H1 (cell line): ENCODE data around the gene PLXNB3. TPM values are rescaled to one million over a fixed set of nuclear protein-coding genes. Genes with fewer than 3 reads are reported as not detected.

ENCODE experiments used
- CTCF ChIA-PET: fragments of 300-600 bp; sonication (Branson Sonifier 250); formaldehyde crosslinking; loops from one replicate; lab custom pipeline; 2021; ENCODE audit not compliant: partially characterized antibody; lab: Charles Lee
- POLR2A ChIA-PET: fragments of 300-600 bp; sonication (Branson Sonifier 250); formaldehyde crosslinking; loops from one replicate; lab custom pipeline; 2021; ENCODE audit warnings: inconsistent platforms; ENCODE audit not compliant: partially characterized antibody; lab: Charles Lee
- DNase-seq, 2 experiments: peaks; one replicate each; pipeline versions ENCODE4 v3.0.0 to v3.0.0-alpha.2; 2010 to 2022; ENCODE audit warnings: low spot score in 2 of 2, low read depth in 1 of 2, mixed read lengths in 1 of 2
- FAIRE-seq: peaks from 2 replicates; lab custom pipeline; 2011; peaks lifted over from hg19 to GRCh38; lab: Jason Lieb, UNC
- H2AFZ ChIP-seq: 2 replicates; pipeline ENCODE4 v1.8.1; 2012; ENCODE audit warnings: low read length, inconsistent platforms
- H2AK5ac ChIP-seq: 2 replicates; pipeline ENCODE4 v1.6.1; 2013; ENCODE audit warnings: low read depth, low read length
- H2BK120ac ChIP-seq: replicated peaks from 2 replicates; pipeline ENCODE3; 2013; ENCODE audit warnings: low read depth, low read length, inconsistent platforms
- H2BK12ac ChIP-seq: 2 replicates; pipeline ENCODE4 v1.6.1; 2013; ENCODE audit warnings: low read depth, low read length
- H2BK15ac ChIP-seq: 2 replicates; pipeline ENCODE4 v1.6.1; 2013; ENCODE audit warnings: low read length
- H2BK20ac ChIP-seq: 2 replicates; pipeline ENCODE4 v1.6.1; 2013; ENCODE audit warnings: low read length
- H2BK5ac ChIP-seq: 2 replicates; pipeline ENCODE4 v1.6.1; 2013; ENCODE audit warnings: low read depth, low read length
- H3K14ac ChIP-seq: 2 replicates; pipeline ENCODE4 v1.6.1; 2013; ENCODE audit warnings: inconsistent platforms; ENCODE audit not compliant: insufficient read length
- H3K18ac ChIP-seq: 2 replicates; pipeline ENCODE4 v1.6.1; 2013; ENCODE audit warnings: low read length; ENCODE audit errors: extremely low read depth
- H3K23ac ChIP-seq: 2 replicates; pipeline ENCODE4 v1.6.1; 2013; ENCODE audit warnings: inconsistent platforms; ENCODE audit not compliant: insufficient read length
- H3K23me2 ChIP-seq: 2 replicates; pipeline ENCODE4 v1.6.1; 2013; ENCODE audit warnings: low read depth, low read length
- H3K27ac ChIP-seq: 2 replicates; pipeline ENCODE4 v1.6.1; 2011; ENCODE audit warnings: low read depth, low read length, inconsistent platforms
- H3K27me3 ChIP-seq, 4 experiments: replicated peaks in 1 of 4; 1 replicate in 1 of 4; 2 replicates in 3 of 4; pipeline versions ENCODE4 v1.6.1 to v1.8.1; 2011 to 2013; ENCODE audit warnings: low read length in 3 of 4, mild to moderate bottlenecking in 3 of 4, inconsistent platforms in 2 of 4, mixed read lengths in 2 of 4, moderate library complexity in 1 of 4; ENCODE audit not compliant: control insufficient read depth in 3 of 4, insufficient read depth in 3 of 4; ENCODE audit errors: extremely low read depth in 1 of 4
- H3K36me3 ChIP-seq, 4 experiments: 2 replicates each; pipeline versions ENCODE4 v1.6.1 to v1.8.1; 2011 to 2013; ENCODE audit warnings: mild to moderate bottlenecking in 4 of 4, low read length in 3 of 4, moderate library complexity in 2 of 4, control low read depth in 1 of 4, inconsistent platforms in 1 of 4; ENCODE audit not compliant: insufficient read depth in 4 of 4, control insufficient read depth in 2 of 4
- H3K4ac ChIP-seq: replicated peaks from 2 replicates; pipeline ENCODE3; 2013; ENCODE audit warnings: low read length, low read depth, mixed read lengths, inconsistent platforms; ENCODE audit not compliant: insufficient read length
- H3K4me1 ChIP-seq, 4 experiments: replicated peaks in 1 of 4; 1 replicate in 1 of 4; 2 replicates in 3 of 4; pipeline versions ENCODE4 v1.6.1 to v1.8.1; 2011 to 2013; ENCODE audit warnings: low read length in 3 of 4, inconsistent platforms in 2 of 4, mixed read lengths in 1 of 4; ENCODE audit not compliant: insufficient read depth in 4 of 4, control insufficient read depth in 3 of 4
- H3K4me2 ChIP-seq, 2 experiments: 2 replicates each; pipeline versions ENCODE4 v1.6.1 to v1.8.1; 2011 to 2013; ENCODE audit warnings: low read depth in 2 of 2, low read length in 2 of 2, control low read depth in 1 of 2, inconsistent platforms in 1 of 2, mild to moderate bottlenecking in 1 of 2; ENCODE audit not compliant: insufficient read depth in 1 of 2
- H3K4me3 ChIP-seq, 4 experiments: fragments of 200-600, 300-600 bp in 1 of 4; sonication (generic), shearing (Covaris generic), sonication (Bioruptor Twin) in 1 of 4; 2 replicates each; pipeline versions ENCODE4 v1.5.1 to v1.8.1; 2011 to 2016; ENCODE audit warnings: low read length in 4 of 4, low read depth in 3 of 4, control low read depth in 2 of 4, inconsistent platforms in 2 of 4, mild to moderate bottlenecking in 2 of 4, mixed read lengths in 1 of 4, moderate library complexity in 1 of 4; ENCODE audit not compliant: insufficient read depth in 2 of 4; ENCODE audit errors: extremely low read depth in 1 of 4
- H3K56ac ChIP-seq: replicated peaks from 2 replicates; pipeline ENCODE3; 2013; ENCODE audit warnings: low read depth, mild to moderate bottlenecking, mixed read lengths, low read length, inconsistent platforms; ENCODE audit not compliant: insufficient read length
- H3K79me1 ChIP-seq: 2 replicates; pipeline ENCODE4 v1.6.1; 2013; ENCODE audit warnings: low read depth, low read length, control low read depth
- H3K79me2 ChIP-seq, 2 experiments: 2 replicates each; pipeline versions ENCODE4 v1.6.1 to v1.8.1; 2012 to 2013; ENCODE audit warnings: low read length in 2 of 2, mild to moderate bottlenecking in 2 of 2, inconsistent platforms in 1 of 2; ENCODE audit not compliant: insufficient read depth in 2 of 2, control insufficient read depth in 1 of 2
- H3K9ac ChIP-seq, 4 experiments: replicated peaks in 1 of 4; 1 replicate in 1 of 4; 2 replicates in 3 of 4; pipeline versions ENCODE4 v1.6.1 to v1.8.1; 2011 to 2013; ENCODE audit warnings: low read depth in 3 of 4, low read length in 3 of 4, control low read depth in 2 of 4, mild to moderate bottlenecking in 2 of 4, moderate library complexity in 2 of 4, inconsistent platforms in 1 of 4; ENCODE audit errors: extremely low read depth in 1 of 4
- H3K9me3 ChIP-seq, 2 experiments: 2 replicates each; pipeline versions ENCODE4 v1.6.1 to v1.8.1; 2012 to 2013; ENCODE audit warnings: mild to moderate bottlenecking in 2 of 2, moderate library complexity in 2 of 2, control low read depth in 1 of 2, inconsistent platforms in 1 of 2, low read depth in 1 of 2, low read length in 1 of 2, mixed read lengths in 1 of 2; ENCODE audit not compliant: insufficient read depth in 2 of 2
- H4K20me1 ChIP-seq, 2 experiments: replicated peaks in 1 of 2; 2 replicates each; pipeline versions ENCODE3 to v1.8.1; 2011 to 2013; ENCODE audit warnings: inconsistent platforms in 2 of 2, low read length in 2 of 2, mild to moderate bottlenecking in 1 of 2; ENCODE audit not compliant: insufficient read depth in 2 of 2, control insufficient read depth in 1 of 2
- H4K5ac ChIP-seq: 2 replicates; pipeline ENCODE4 v1.6.1; 2013; ENCODE audit warnings: low read length, low read depth, mixed read lengths, inconsistent platforms; ENCODE audit not compliant: insufficient read length
- H4K8ac ChIP-seq: 2 replicates; pipeline ENCODE4 v1.8.0; 2013; ENCODE audit warnings: mild to moderate bottlenecking, moderate library complexity, low read length, inconsistent platforms; ENCODE audit not compliant: insufficient read depth; ENCODE audit errors: extremely low read depth
- H4K91ac ChIP-seq: replicated peaks from 2 replicates; pipeline ENCODE3; 2013; ENCODE audit warnings: low read length, mixed read lengths, inconsistent platforms; ENCODE audit not compliant: insufficient read length
- ATF3 ChIP-seq: IDR thresholded peaks from 2 replicates; pipeline ENCODE4 v1.6.1; 2011; ENCODE audit warnings: low read depth, mild to moderate bottlenecking, low read length; ENCODE audit not compliant: insufficient read depth
- BCL11A ChIP-seq, 2 experiments: IDR thresholded peaks; one replicate each; pipeline ENCODE4 v1.6.1; 2011; ENCODE audit warnings: low read depth in 2 of 2, low read length in 2 of 2, mild to moderate bottlenecking in 2 of 2
- CBX5 ChIP-seq: fragments of 300-800, 300-1000 bp; sonication (generic); IDR thresholded peaks from 2 replicates; pipeline ENCODE4 v1.7.1; 2016; ENCODE audit warnings: antibody characterized with exemption, low read length, low read depth
- CTBP2 ChIP-seq: IDR thresholded peaks from 2 replicates; pipeline ENCODE4 v1.7.0; 2011; ENCODE audit warnings: borderline replicate concordance, mild to moderate bottlenecking, moderate library complexity, mixed read lengths, low read length; ENCODE audit not compliant: insufficient read depth, insufficient read length
- E2F6 ChIP-seq: IDR thresholded peaks from 2 replicates; pipeline ENCODE4 v1.6.1; 2012; ENCODE audit warnings: inconsistent platforms
- GTF2F1 ChIP-seq: IDR thresholded peaks from 2 replicates; pipeline ENCODE4 v1.6.1; 2012; ENCODE audit warnings: low read depth, low read length, improper control_type of control experiment, borderline replicate concordance
- MAX ChIP-seq: IDR thresholded peaks from 2 replicates; pipeline ENCODE4 v1.6.1; 2012; ENCODE audit warnings: inconsistent platforms
- RXRA ChIP-seq: IDR thresholded peaks from 2 replicates; pipeline ENCODE4 v1.6.1; 2011; ENCODE audit warnings: low read depth, mild to moderate bottlenecking, low read length, moderate library complexity; ENCODE audit not compliant: insufficient read depth
- SP2 ChIP-seq: IDR thresholded peaks from 2 replicates; pipeline ENCODE4 v1.6.1; 2012; ENCODE audit warnings: mild to moderate bottlenecking, low read length, inconsistent platforms
- TCF12 ChIP-seq: IDR thresholded peaks from 2 replicates; pipeline ENCODE4 v1.6.1; 2011; ENCODE audit warnings: low read depth, mild to moderate bottlenecking, low read length
- WGBS, 2 experiments: shearing (Covaris generic) in 1 of 2; methylation state at CpG; one replicate each; pipeline versions ENCODE4 v1.1.6 to v1.1.7; 2013 to 2015; ENCODE audit warnings: low lambda C conversion rate in 2 of 2, mixed read lengths in 2 of 2, inconsistent platforms in 1 of 2, low coverage in 1 of 2, missing lambda C conversion rate in 1 of 2; ENCODE audit not compliant: insufficient replicate concordance in 2 of 2, insufficient coverage in 1 of 2, insufficient read length in 1 of 2; ENCODE audit errors: extremely low coverage in 1 of 2, missing lambda C conversion rate in 1 of 2; 5-methylcytosine and 5-hydroxymethylcytosine counted together
- polyA plus RNA-seq, 7 experiments: library from polyadenylated mRNA; depleted of rRNA in 3 of 7; stranded (reverse) in 5 of 7; unstranded in 2 of 7; fragments of >200 nt in 5 of 7; fragments of 200-250 nt in 2 of 7; gene quantifications; 1 replicate in 5 of 7; 2 replicates in 1 of 7; 4 replicates in 1 of 7; pipeline versions ENCODE4 v1.2.1 to v1.2.3, GENCODE V29; 2011 to 2013; ENCODE audit warnings: missing spikeins in 2 of 7, mixed read lengths in 2 of 7
- total RNA-seq: library from RNA; stranded (reverse); fragmentation: NEBNext Ultra II Directional; extraction: Animal tissue kit (Norgen Biotek cat#: 25700); gene quantifications from 2 replicates; pipeline ENCODE4 v1.2.1, GENCODE V29; 2021

Gene PLXNB3
- total and polyA plus RNA-seq, 2 of the 8 experiments (the other 6 are each of a cell fraction or from before 2014, with no cell fraction given): 1.2 to 2.7 TPM

- no peak overlapping the region for H2BK5ac ChIP-seq
- H4K20me1 ChIP-seq: peaks cover 4 to 19% of the 10 kb centered on the region in 2 experiments
- peaks cover 0 to 24% (median 13%) of the 10 kb centered on the region in 4 experiments; a peak in 6 of 7 replicates for H3K4me1 ChIP-seq
- no peak overlapping the region for H3K18ac ChIP-seq
- no peaks in the 10 kb centered on the region for H3K9me3 ChIP-seq
- H3K27ac ChIP-seq: no peak overlapping the region
- H3K4me3 ChIP-seq: peak overlapping the region; percentile 45 to 88 (median 66)
- no peak overlapping the region for H4K5ac ChIP-seq
- H3K23me2 ChIP-seq: peaks cover 5% of the 10 kb centered on the region; the same call in 1 of the 2 replicates
- ChIA-PET POLR2A (interaction anchor here (0.8 to 1.4 kb wide), 2 partner anchors 36 to 206 kb away, joined by 3 read pairs; no protein-coding TSS in a partner anchor), CTCF (interaction anchor here (0.7 to 1.9 kb wide), 3 partner anchors 13 to 18 kb away, joined by 3 to 10 read pairs (median 3); no protein-coding TSS in a partner anchor)
- H3K79me2 ChIP-seq: peaks cover 0 to 20% of the 10 kb centered on the region in 2 experiments; a peak in 2 of 4 replicates
- H3K4me2 ChIP-seq: peak overlapping the region; percentile 66 to 92
- H4K91ac ChIP-seq: no peak overlapping the region
- H3K9ac ChIP-seq: peak overlapping the region in 2 of 4 experiments; percentile 18 to 65; a peak in 2 of 7 replicates
- H2BK15ac ChIP-seq: no peak overlapping the region
- no peak overlapping the region for H2AFZ ChIP-seq
- no peak for FAIRE-seq
- H3K14ac ChIP-seq: no peak overlapping the region
- 72% methylated on average over 10 of the region's 12 CpGs; no CpG with 5 or more reads in 1 of the 2 experiments for WGBS, 2 experiments
- H3K4ac ChIP-seq: no peak overlapping the region
- no peak overlapping the region for H3K56ac ChIP-seq
- H2BK12ac ChIP-seq: no peak overlapping the region
- peaks cover 3 to 30% (median 19%) of the 10 kb centered on the region in 4 experiments; a peak in 7 of 8 replicates for H3K36me3 ChIP-seq
- no peak overlapping the region for H2BK120ac ChIP-seq
- H3K79me1 ChIP-seq: peaks cover 3% of the 10 kb centered on the region; the same call in 1 of the 2 replicates
- 0 out of 2 replicates have a peak overlapping the region, but pooled peaks have one; percentile 24 for H2AK5ac ChIP-seq
- no peaks in the 10 kb centered on the region for H3K27me3 ChIP-seq
- no peak for DNase-seq
- no peak overlapping the region for H4K8ac ChIP-seq
- no peak overlapping the region for H3K23ac ChIP-seq
- H2BK20ac ChIP-seq: no peak overlapping the region
- TF ChIP-seq SP2: no peak
- TF ChIP-seq BCL11A (IDR thresholded peaks at IDR 0.05; ENCODE audit: low read depth in 2 of 2, low read length in 2 of 2): no peak
- no peak for TF ChIP-seq MAX
- TF ChIP-seq ATF3: no peak
- no peak for TF ChIP-seq GTF2F1
- no peak for TF ChIP-seq TCF12
- TF ChIP-seq CTBP2: no peak
- TF ChIP-seq E2F6: no peak
- no peak for TF ChIP-seq RXRA
- no peak for TF ChIP-seq CBX5
These were observed 41.2 kb upstream of the PLXNB3 start for GRCh38 chrX:153722704-153723350.
